Astrocyte (in vitro differentiated cells and primary cell): ENCODE results near the gene ARRDC1. TPM values are rescaled to one million over a fixed set of nuclear protein-coding genes. Genes with fewer than 3 reads are reported as not detected.

Experiments
- DNase-seq: peaks from one replicate; pipeline ENCODE4 v3.0.0-alpha.2; 2010; ENCODE audit warnings: low read depth
- FAIRE-seq: peaks from 2 replicates; lab custom pipeline; 2011; peaks lifted over from hg19 to GRCh38; lab: Jason Lieb, UNC
- H2AFZ ChIP-seq: 2 replicates; pipeline ENCODE4 v1.6.0; 2012; ENCODE audit warnings: low read depth, low read length, inconsistent platforms
- H3K27ac ChIP-seq: 2 replicates; pipeline ENCODE4 v1.5.1; 2011; ENCODE audit warnings: low read depth, low read length, inconsistent platforms
- H3K27me3 ChIP-seq: 2 replicates; pipeline ENCODE4 v1.6.0; 2011; ENCODE audit warnings: low read length, inconsistent platforms; ENCODE audit not compliant: insufficient read depth
- H3K36me3 ChIP-seq: 2 replicates; pipeline ENCODE4 v1.5.1; 2011; ENCODE audit warnings: low read length, inconsistent platforms; ENCODE audit not compliant: insufficient read depth
- H3K4me1 ChIP-seq: 2 replicates; pipeline ENCODE4 v1.5.1; 2011; ENCODE audit warnings: low read length, inconsistent platforms; ENCODE audit not compliant: insufficient read depth
- H3K4me2 ChIP-seq: 2 replicates; pipeline ENCODE4 v1.6.0; 2012; ENCODE audit warnings: low read length, inconsistent platforms
- H3K4me3 ChIP-seq: 2 replicates; pipeline ENCODE4 v1.5.1; 2011; ENCODE audit warnings: low read depth, mild to moderate bottlenecking, low read length, inconsistent platforms; ENCODE audit not compliant: insufficient read depth
- H3K79me2 ChIP-seq: 2 replicates; pipeline ENCODE4 v1.6.0; 2012; ENCODE audit warnings: mild to moderate bottlenecking, low read length, inconsistent platforms; ENCODE audit not compliant: insufficient read depth
- H3K9ac ChIP-seq: 2 replicates; pipeline ENCODE4 v1.6.0; 2012; ENCODE audit warnings: mild to moderate bottlenecking, low read length, inconsistent platforms
- H3K9me3 ChIP-seq: 2 replicates; pipeline ENCODE4 v1.5.1; 2012; ENCODE audit warnings: low read depth, mild to moderate bottlenecking, low read length, inconsistent platforms; ENCODE audit not compliant: insufficient read depth
- H4K20me1 ChIP-seq: 2 replicates; pipeline ENCODE4 v1.6.0; 2012; ENCODE audit warnings: low read length, inconsistent platforms; ENCODE audit not compliant: insufficient read depth
- H3K27ac Mint-ChIP-seq: one replicate; pipeline ENCODE4 v1.8.0; 2021; ENCODE audit warnings: mild to moderate bottlenecking, mixed read lengths; ENCODE audit not compliant: unreplicated experiment
- H3K27me3 Mint-ChIP-seq: one replicate; pipeline ENCODE4 v1.8.0; 2021; ENCODE audit warnings: low read depth, mixed read lengths; ENCODE audit not compliant: unreplicated experiment
- H3K36me3 Mint-ChIP-seq: one replicate; pipeline ENCODE4 v1.8.0; 2021; ENCODE audit warnings: low read depth, mixed read lengths; ENCODE audit not compliant: unreplicated experiment
- H3K4me1 Mint-ChIP-seq: one replicate; pipeline ENCODE4 v1.8.0; 2021; ENCODE audit warnings: low read depth, mixed read lengths; ENCODE audit not compliant: unreplicated experiment
- H3K4me3 Mint-ChIP-seq: one replicate; pipeline ENCODE4 v1.8.0; 2021; ENCODE audit warnings: mild to moderate bottlenecking, moderate library complexity, mixed read lengths; ENCODE audit not compliant: unreplicated experiment
- H3K9me3 Mint-ChIP-seq: one replicate; pipeline ENCODE4 v1.8.0; 2021; ENCODE audit warnings: mild to moderate bottlenecking, mixed read lengths; ENCODE audit not compliant: unreplicated experiment
- EZH2 ChIP-seq: IDR thresholded peaks from 2 replicates; pipeline ENCODE4 v1.6.1; 2012; ENCODE audit warnings: mild to moderate bottlenecking, low read length, inconsistent platforms; ENCODE audit not compliant: insufficient read depth
- total RNA-seq: library from RNA; stranded (reverse); gene quantifications from 2 replicates; pipeline ENCODE4 v1.2.1, GENCODE V29; 2021
- TF ChIP-seq, protein P1 (sequence below): IDR thresholded peaks from 2 replicates; pipeline ENCODE4 v1.5.1; 2011; ENCODE audit warnings: low read depth, mild to moderate bottlenecking, inconsistent platforms, low read length, moderate library complexity; ENCODE audit not compliant: insufficient read depth

Gene ARRDC1
- total RNA-seq, 1 donor from 2014 or later = 14.2 TPM

GRCh38 chr9:137649553-137649952 lies 44.1 kb downstream of the ARRDC1 start:
- no peak overlapping the region for H3K27ac ChIP-seq
- H3K27me3 Mint-ChIP-seq = no peaks in the 10 kb centered on the region
- H3K9me3 ChIP-seq = no peaks in the 10 kb centered on the region
- H3K4me1 ChIP-seq = no peaks in the 10 kb centered on the region
- H3K36me3 ChIP-seq = no peaks in the 10 kb centered on the region
- DNase-seq = no peak
- H3K4me1 Mint-ChIP-seq = no peaks in the 10 kb centered on the region
- no peak overlapping the region for H3K27ac Mint-ChIP-seq
- H2AFZ ChIP-seq = no peak overlapping the region
- FAIRE-seq = no peak
- peaks cover 87% of the 10 kb centered on the region for H4K20me1 ChIP-seq
- H3K4me2 ChIP-seq = no peak overlapping the region
- no peaks in the 10 kb centered on the region for H3K27me3 ChIP-seq
- H3K79me2 ChIP-seq = peaks cover 92% of the 10 kb centered on the region
- H3K4me3 ChIP-seq = no peak overlapping the region
- peaks cover 14% of the 10 kb centered on the region for H3K36me3 Mint-ChIP-seq
- TF ChIP-seq EZH2 = no peak
- TF ChIP-seq, protein P1, sequence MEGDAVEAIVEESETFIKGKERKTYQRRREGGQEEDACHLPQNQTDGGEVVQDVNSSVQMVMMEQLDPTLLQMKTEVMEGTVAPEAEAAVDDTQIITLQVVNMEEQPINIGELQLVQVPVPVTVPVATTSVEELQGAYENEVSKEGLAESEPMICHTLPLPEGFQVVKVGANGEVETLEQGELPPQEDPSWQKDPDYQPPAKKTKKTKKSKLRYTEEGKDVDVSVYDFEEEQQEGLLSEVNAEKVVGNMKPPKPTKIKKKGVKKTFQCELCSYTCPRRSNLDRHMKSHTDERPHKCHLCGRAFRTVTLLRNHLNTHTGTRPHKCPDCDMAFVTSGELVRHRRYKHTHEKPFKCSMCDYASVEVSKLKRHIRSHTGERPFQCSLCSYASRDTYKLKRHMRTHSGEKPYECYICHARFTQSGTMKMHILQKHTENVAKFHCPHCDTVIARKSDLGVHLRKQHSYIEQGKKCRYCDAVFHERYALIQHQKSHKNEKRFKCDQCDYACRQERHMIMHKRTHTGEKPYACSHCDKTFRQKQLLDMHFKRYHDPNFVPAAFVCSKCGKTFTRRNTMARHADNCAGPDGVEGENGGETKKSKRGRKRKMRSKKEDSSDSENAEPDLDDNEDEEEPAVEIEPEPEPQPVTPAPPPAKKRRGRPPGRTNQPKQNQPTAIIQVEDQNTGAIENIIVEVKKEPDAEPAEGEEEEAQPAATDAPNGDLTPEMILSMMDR = no peak
- H3K9ac ChIP-seq = no peak overlapping the region
- H3K9me3 Mint-ChIP-seq = no peaks in the 10 kb centered on the region
- H3K4me3 Mint-ChIP-seq = peak overlapping the region; percentile 46

GRCh38 chr9:137650259-137650658 lies 44.8 kb downstream of the ARRDC1 start:
- Mint-ChIP-seq H3K4me3 (no peak overlapping the region), H3K4me1 (no peaks in the 10 kb centered on the region)

DNA sequence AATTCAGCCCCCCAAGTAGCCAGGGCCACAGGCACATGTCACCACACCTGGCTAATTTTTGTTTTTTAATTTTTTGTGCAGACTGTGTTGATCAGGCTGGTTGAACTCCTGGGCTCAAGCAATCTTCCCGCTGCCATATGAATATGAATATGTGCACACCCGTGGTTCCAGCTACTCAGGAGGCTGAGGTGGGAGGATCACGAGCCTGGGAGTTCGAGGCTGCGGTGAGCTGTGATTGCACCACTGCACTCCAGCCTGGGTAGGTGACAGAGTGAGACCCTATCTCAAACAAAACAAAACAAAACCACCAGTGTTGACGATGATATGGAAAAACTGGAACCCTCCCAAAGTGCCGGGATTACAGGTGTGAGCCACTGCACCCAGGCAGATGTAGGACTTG lies 45.3 kb downstream of the ARRDC1 start:
- H3K9ac ChIP-seq = no peak overlapping the region
- peaks cover 93% of the 10 kb centered on the region for H3K79me2 ChIP-seq
- H3K4me2 ChIP-seq = no peak overlapping the region
- Mint-ChIP-seq H3K27me3 (no peaks in the 10 kb centered on the region), H3K27ac (no peak overlapping the region), H3K4me1 (no peaks in the 10 kb centered on the region), H3K4me3 (no peak overlapping the region), H3K36me3 (peaks cover 14% of the 10 kb centered on the region), H3K9me3 (no peaks in the 10 kb centered on the region)
- no peaks in the 10 kb centered on the region for H3K9me3 ChIP-seq
- H3K27me3 ChIP-seq = no peaks in the 10 kb centered on the region
- H3K27ac ChIP-seq = no peak overlapping the region
- no peaks in the 10 kb centered on the region for H3K4me1 ChIP-seq
- FAIRE-seq (no peak), DNase-seq (no peak)
- peaks cover 2% of the 10 kb centered on the region for H3K36me3 ChIP-seq
- peaks cover 88% of the 10 kb centered on the region for H4K20me1 ChIP-seq
- TF ChIP-seq EZH2 = no peak
- TF ChIP-seq, protein P1 = no peak
- H2AFZ ChIP-seq = no peak overlapping the region
- H3K4me3 ChIP-seq = no peak overlapping the region

More at GRCh38 chr9:137650259-137650658, 44.8 kb downstream of the ARRDC1 start:
- Mint-ChIP-seq H3K27me3 (no peaks in the 10 kb centered on the region), H3K9me3 (no peaks in the 10 kb centered on the region), H3K36me3 (peaks cover 14% of the 10 kb centered on the region), H3K27ac (no peak overlapping the region)
- Histone ChIP-seq H3K27me3 (no peaks in the 10 kb centered on the region), H3K9ac (no peak overlapping the region), H3K27ac (no peak overlapping the region), H3K79me2 (peaks cover 93% of the 10 kb centered on the region), H3K9me3 (no peaks in the 10 kb centered on the region), H2AFZ (no peak overlapping the region), H3K4me2 (no peak overlapping the region), H3K4me1 (no peaks in the 10 kb centered on the region), H4K20me1 (peaks cover 89% of the 10 kb centered on the region), H3K36me3 (peaks cover under 1% of the 10 kb centered on the region), H3K4me3 (no peak overlapping the region)
- TF ChIP-seq EZH2 = no peak
- TF ChIP-seq, protein P1 = no peak
- FAIRE-seq = no peak
- no peak for DNase-seq
